Hindlimb muscle (tissue), 1 donor: Measurements from ENCODE around the gene ATP6AP1. TPM values are rescaled to one million over a fixed set of nuclear protein-coding genes. Genes with fewer than 3 reads are reported as not detected.
"Not testable (repeated sequence)": the region's sequence is repeated elsewhere in the genome, so short reads cannot be mapped to it uniquely, and the experiment has no call there.

Experiments used
- DNase-seq: peaks from one replicate; pipeline ENCODE4 v3.0.0-alpha.2; 2013
- polyA plus RNA-seq: library from polyadenylated mRNA; unstranded; fragments of 120-200 nt; gene quantifications from one replicate; pipeline ENCODE4 v1.2.1, GENCODE V29; 2013; ENCODE audit not compliant: insufficient read length

The ATP6AP1 gene
- 65.6 TPM for polyA plus RNA-seq

GRCh38 chrX:154428176-154429171, at the start of gene ATP6AP1:
ATP6AP1 (plus strand) TSS chrX:154428677; CDS start chrX:154428693, 16 bp downstream.
- DNase-seq, result peak; percentile 92

- peak; percentile 96 for DNase-seq
Measured at GRCh38 chrX:154378799-154379568, 49.5 kb upstream of the ATP6AP1 start, which contains the start of gene EMD. EMD (plus strand) TSS chrX:154379295; CDS start chrX:154379485, 190 bp downstream.

GRCh38 chrX:154379569-154379951, 48.9 kb upstream of the ATP6AP1 start:
- DNase-seq, result no peak

- no peak for DNase-seq
Measured at GRCh38 chrX:154380153-154380552, 48.3 kb upstream of the ATP6AP1 start.

GRCh38 chrX:154380787-154381186, 47.7 kb upstream of the ATP6AP1 start:
- DNase-seq, result no peak

- DNase-seq, result no peak
Measured at GRCh38 chrX:154381271-154381670, 47.2 kb upstream of the ATP6AP1 start.

- DNase-seq, result no peak
Measured at GRCh38 chrX:154382483-154383069, 45.9 kb upstream of the ATP6AP1 start.

- DNase-seq, result no peak
Measured at GRCh38 chrX:154383359-154384283, 44.9 kb upstream of the ATP6AP1 start.

- DNase-seq, result no peak
Measured at GRCh38 chrX:154384284-154384892, 44.1 kb upstream of the ATP6AP1 start.

- not testable (repeated sequence) for DNase-seq
Measured at GRCh38 chrX:154388094-154388493, 40.4 kb upstream of the ATP6AP1 start.

- not testable (repeated sequence) for DNase-seq
Measured at GRCh38 chrX:154388649-154389048, 39.8 kb upstream of the ATP6AP1 start.

- DNase-seq, result not testable (repeated sequence)
Measured at GRCh38 chrX:154389812-154390747, 38.4 kb upstream of the ATP6AP1 start.

- DNase-seq, result not testable (repeated sequence)
Measured at GRCh38 chrX:154396363-154396762, 32.1 kb upstream of the ATP6AP1 start.

- DNase-seq, result no peak
Measured at GRCh38 chrX:154396973-154397887, 31.2 kb upstream of the ATP6AP1 start.

GRCh38 chrX:154397888-154398667, 30.4 kb upstream of the ATP6AP1 start, which contains the start of gene RPL10:
RPL10 (plus strand) TSS chrX:154398377; CDS start chrX:154398520, 143 bp downstream.
- DNase-seq, result peak; percentile 95

GRCh38 chrX:154398668-154399526, 29.6 kb upstream of the ATP6AP1 start:
- peak; percentile 84 for DNase-seq
